Omental fat pad (tissue), 4 donors: ENCODE results near the gene RGS13. TPM values are rescaled to one million over a fixed set of nuclear protein-coding genes. Genes with fewer than 3 reads are reported as not detected.

Experiments
- ATAC-seq: fragments of 150-250 bp; one replicate; pipeline ENCODE4 v1.9.1; 2016; ENCODE audit warnings: mild to moderate bottlenecking, moderate library complexity; ENCODE audit not compliant: low FRiP score
- DNase-seq: peaks from one replicate; pipeline ENCODE4 v3.0.0-alpha.2; 2019; ENCODE audit warnings: low spot score
- CTCF ChIP-seq, 3 donors: fragments of 450-650 bp; IDR thresholded peaks; one replicate each; pipeline ENCODE4 v1.5.1; 2016 to 2017; ENCODE audit warnings: antibody characterized with exemption in 3 of 3, mild to moderate bottlenecking in 3 of 3, moderate library complexity in 2 of 3
- total RNA-seq, 4 donors: library from RNA; depleted of rRNA; stranded (reverse); fragments of >200 nt; gene quantifications; one replicate each; pipeline ENCODE4 v1.1.0, GENCODE V29; 2016

RGS13 gene
- total RNA-seq, 4 donors from 2014 or later, result 0.60 to 0.65 (median 0.63) TPM; not detected in 1

DNA sequence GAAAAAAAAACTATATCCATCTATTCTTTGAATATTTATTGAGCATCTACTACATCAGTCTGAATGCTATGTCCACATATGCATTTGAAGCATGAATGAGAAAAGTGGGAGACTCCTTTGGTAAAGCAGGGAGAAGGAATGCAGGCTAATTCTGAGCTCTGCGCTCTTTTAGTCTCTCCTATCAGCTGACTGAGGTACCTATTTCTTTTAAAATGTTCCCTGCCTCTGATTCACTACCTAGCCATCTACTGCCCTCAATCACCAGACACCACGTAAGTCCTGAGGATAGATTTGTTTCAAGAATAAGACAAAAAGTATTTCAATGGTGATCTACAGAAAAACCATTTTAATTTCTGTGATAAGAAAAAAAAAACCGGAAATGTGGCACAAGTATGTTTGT lies 3.8 kb upstream of the RGS13 start:
- no peak for ATAC-seq
- DNase-seq, result no peak
- TF ChIP-seq CTCF (IDR thresholded peaks at IDR 0.05), result no peak

- no peak for DNase-seq
- TF ChIP-seq CTCF (IDR thresholded peaks at IDR 0.05), result no peak
- ATAC-seq, result no peak
These were observed 3.1 kb upstream of the RGS13 start for GRCh38 chr1:192632641-192633532.

GRCh38 chr1:192633533-192634253 lies 2.3 kb upstream of the RGS13 start:
- DNase-seq (no peak), ATAC-seq (no peak)
- no peak for TF ChIP-seq CTCF (IDR thresholded peaks at IDR 0.05)

GRCh38 chr1:192635041-192635440 lies 906 bp upstream of the RGS13 start:
- DNase-seq (no peak), ATAC-seq (no peak)
- TF ChIP-seq CTCF (IDR thresholded peaks at IDR 0.05), result no peak

DNA sequence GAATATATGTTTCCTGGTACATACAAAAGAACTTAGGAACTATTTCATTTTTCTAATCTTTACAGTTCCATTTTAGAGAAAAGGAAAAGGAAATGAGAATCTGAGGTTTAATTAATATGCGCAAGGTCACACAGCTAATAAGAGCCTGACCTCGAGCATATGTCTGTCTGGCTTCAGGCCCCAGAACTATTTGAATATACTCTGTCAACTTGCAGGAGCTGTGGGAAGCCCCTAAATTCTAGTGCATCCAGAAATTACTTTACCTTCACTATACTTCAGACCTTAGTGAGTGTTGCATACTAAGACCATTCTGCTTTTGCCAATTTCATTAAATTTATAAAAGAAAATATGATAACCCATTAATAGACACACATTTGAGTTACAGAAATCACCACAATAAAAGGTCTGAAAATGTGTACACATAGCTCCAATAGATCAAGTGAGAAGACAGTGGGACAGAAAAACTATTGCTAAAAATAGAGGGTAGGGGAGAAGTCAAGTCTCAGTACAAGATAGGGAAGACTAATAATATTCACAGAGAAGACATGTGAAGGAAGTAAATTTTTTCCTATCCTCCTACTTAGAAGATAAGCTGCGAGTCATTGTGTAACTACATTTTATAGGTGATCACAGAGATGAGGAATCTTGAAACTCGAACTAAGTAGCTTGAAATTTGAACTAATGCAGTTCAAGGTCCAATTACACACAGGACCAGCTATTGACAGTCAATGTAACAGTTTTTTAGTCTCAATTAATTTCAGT lies 3.8 kb downstream of the RGS13 start:
- TF ChIP-seq CTCF (IDR thresholded peaks at IDR 0.05), result no peak
- ATAC-seq (peak; percentile 71), DNase-seq (no peak)

GRCh38 chr1:192652159-192652558 lies 16.2 kb downstream of the RGS13 start:
- no peak for TF ChIP-seq CTCF (IDR thresholded peaks at IDR 0.05)
- no peak for DNase-seq
- ATAC-seq, result no peak
